ENCODE results near the gene CRY2. TPM values are rescaled to one million over a fixed set of nuclear protein-coding genes. Genes with fewer than 3 reads are reported as not detected.

Gene CRY2
- total RNA-seq, 2 experiments from 2014 or later = 248 TPM

DNA sequence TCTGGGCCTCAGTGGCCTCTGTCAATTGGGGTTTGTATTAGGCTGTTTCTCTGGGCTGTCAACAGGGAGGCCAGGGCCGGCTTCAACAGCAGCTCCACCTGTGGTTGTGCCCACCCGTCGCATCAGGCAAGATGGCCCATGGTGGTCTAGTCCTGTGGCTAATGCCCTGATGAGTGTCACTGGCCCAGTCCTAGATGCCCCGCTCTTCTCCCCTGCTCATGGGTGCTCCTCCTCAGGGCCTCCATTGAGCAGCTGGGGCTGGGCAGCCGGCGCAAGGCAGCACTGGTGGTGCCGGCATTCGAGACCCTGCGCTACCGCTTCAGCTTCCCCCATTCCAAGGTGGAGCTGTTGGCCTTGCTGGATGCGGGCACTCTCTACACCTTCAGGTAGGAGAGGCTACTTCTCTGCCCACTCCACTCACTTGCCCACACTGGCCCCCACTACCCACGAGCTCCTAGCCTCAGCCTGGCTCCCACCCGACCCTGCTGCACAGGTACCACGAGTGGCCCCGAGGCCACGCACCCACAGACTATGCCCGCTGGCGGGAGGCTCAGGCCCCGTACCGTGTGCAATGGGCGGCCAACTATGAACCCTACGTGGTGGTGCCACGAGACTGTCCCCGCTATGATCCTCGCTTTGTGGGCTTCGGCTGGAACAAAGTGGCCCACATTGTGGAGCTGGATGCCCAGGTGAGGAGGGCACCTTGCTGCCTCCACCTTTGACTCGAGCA is 80.6 kb downstream of the CRY2 start:
- Histone ChIP-seq H3K4me3 (ENCODE audit: low read length) (no peak overlapping the region), H3K27ac (ENCODE audit: low read depth in 1 of 2, low read length in 2 of 2) (no peak overlapping the region), H3K4me1 (ENCODE audit: insufficient read depth, low read length) (peaks cover 56% of the 10 kb centered on the region), H3K36me3 (ENCODE audit: insufficient read depth, low read length) (peaks cover 9% of the 10 kb centered on the region), H3K27me3 (ENCODE audit: control insufficient read depth in 1 of 2, insufficient read depth in 2 of 2, low read length in 2 of 2) (peaks cover 0 to 4% of the 10 kb centered on the region in 2 experiments), H3K9me3 (ENCODE audit: control insufficient read depth in 1 of 2, insufficient read depth in 1 of 2, low read length in 2 of 2) (no peaks in the 10 kb centered on the region)
- Mint-ChIP-seq H3K36me3 (ENCODE audit: low read depth) (peaks cover 13% of the 10 kb centered on the region), H3K4me3 (peak overlapping the region; percentile 38), H3K4me1 (ENCODE audit: low read depth) (peaks cover 30% of the 10 kb centered on the region), H3K27ac (peak overlapping the region; percentile 33), H3K27me3 (peaks cover 9% of the 10 kb centered on the region), H3K9me3 (no peaks in the 10 kb centered on the region)
- ChIA-PET CTCF (no interaction called here), POLR2A (interaction anchor here (2.0 kb wide), 1 partner anchor 10 kb away, joined by 11 read pairs; the partner anchor contains the start of gene PEX16)
- TF ChIP-seq, protein P1, sequence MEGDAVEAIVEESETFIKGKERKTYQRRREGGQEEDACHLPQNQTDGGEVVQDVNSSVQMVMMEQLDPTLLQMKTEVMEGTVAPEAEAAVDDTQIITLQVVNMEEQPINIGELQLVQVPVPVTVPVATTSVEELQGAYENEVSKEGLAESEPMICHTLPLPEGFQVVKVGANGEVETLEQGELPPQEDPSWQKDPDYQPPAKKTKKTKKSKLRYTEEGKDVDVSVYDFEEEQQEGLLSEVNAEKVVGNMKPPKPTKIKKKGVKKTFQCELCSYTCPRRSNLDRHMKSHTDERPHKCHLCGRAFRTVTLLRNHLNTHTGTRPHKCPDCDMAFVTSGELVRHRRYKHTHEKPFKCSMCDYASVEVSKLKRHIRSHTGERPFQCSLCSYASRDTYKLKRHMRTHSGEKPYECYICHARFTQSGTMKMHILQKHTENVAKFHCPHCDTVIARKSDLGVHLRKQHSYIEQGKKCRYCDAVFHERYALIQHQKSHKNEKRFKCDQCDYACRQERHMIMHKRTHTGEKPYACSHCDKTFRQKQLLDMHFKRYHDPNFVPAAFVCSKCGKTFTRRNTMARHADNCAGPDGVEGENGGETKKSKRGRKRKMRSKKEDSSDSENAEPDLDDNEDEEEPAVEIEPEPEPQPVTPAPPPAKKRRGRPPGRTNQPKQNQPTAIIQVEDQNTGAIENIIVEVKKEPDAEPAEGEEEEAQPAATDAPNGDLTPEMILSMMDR (IDR thresholded peaks at IDR 0.05) = no peak
- DNase-seq (peak in 1 of 14 experiments; percentile 24), ATAC-seq (ENCODE audit: poor library complexity) (no peak)
- intact Hi-C loops (cut with DNase I, micrococcal nuclease) = no loop called here

DNA sequence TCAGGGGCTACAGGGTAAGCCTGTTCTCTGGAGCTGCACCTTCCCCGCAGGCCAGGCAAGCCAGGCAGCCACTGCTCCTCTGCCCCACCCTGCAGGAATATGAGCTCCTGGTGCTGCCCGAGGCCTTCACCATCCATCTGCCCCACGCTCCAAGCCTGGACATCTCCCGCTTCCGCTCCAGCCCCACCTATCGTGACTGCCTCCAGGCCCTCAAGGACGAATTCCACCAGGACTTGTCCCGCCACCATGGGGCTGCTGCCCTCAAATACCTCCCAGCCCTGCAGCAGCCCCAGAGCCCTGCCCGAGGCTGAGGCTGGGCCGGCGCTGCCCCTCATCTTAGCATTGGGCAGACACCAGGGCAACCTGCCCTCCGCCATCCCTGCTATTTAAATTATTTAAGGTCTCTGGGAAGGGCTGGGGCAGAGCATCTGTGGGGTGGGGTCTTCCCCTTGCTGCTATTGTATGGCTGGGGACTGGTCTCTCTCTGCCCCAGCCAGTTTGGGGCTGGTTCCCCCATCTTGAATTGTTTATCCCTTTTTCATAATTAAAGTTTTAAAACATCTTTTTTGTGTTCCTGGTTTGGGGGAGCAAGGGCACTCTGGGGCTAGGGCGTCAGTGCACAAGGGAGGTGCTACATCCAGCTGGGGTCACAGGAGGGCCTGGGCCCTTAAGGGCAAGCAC is 81.4 kb downstream of the CRY2 start:
- no peaks in the 10 kb centered on the region for H3K9me3 Mint-ChIP-seq
- intact Hi-C loops (cut with DNase I, micrococcal nuclease) = no loop called here
- no peak overlapping the region for H3K27ac Mint-ChIP-seq
- DNase-seq (peak in 1 of 14 experiments; percentile 17), ATAC-seq (ENCODE audit: poor library complexity) (no peak)
- Histone ChIP-seq H3K9me3 (ENCODE audit: control insufficient read depth in 1 of 2, insufficient read depth in 1 of 2, low read length in 2 of 2) (no peaks in the 10 kb centered on the region), H3K36me3 (ENCODE audit: insufficient read depth, low read length) (peaks cover 14% of the 10 kb centered on the region), H3K27me3 (ENCODE audit: control insufficient read depth in 1 of 2, insufficient read depth in 2 of 2, low read length in 2 of 2) (no peaks in the 10 kb centered on the region), H3K27ac (ENCODE audit: low read depth in 1 of 2, low read length in 2 of 2) (no peak overlapping the region), H3K4me1 (ENCODE audit: insufficient read depth, low read length) (peaks cover 50% of the 10 kb centered on the region), H3K4me3 (ENCODE audit: low read length) (no peak overlapping the region)
- TF ChIP-seq, protein P1 (IDR thresholded peaks at IDR 0.05) = no peak
- H3K4me3 Mint-ChIP-seq = no peak overlapping the region
- POLR2A ChIA-PET = interaction anchor here (2.6 kb wide), 1 partner anchor 11 kb away, joined by 22 read pairs; the partner anchor contains the start of gene PEX16
- peaks cover 25% of the 10 kb centered on the region for H3K4me1 Mint-ChIP-seq (ENCODE audit: low read depth)
- H3K27me3 Mint-ChIP-seq = peaks cover 5% of the 10 kb centered on the region
- CTCF ChIA-PET = no interaction called here
- H3K36me3 Mint-ChIP-seq (ENCODE audit: low read depth) = peaks cover 19% of the 10 kb centered on the region

DNA sequence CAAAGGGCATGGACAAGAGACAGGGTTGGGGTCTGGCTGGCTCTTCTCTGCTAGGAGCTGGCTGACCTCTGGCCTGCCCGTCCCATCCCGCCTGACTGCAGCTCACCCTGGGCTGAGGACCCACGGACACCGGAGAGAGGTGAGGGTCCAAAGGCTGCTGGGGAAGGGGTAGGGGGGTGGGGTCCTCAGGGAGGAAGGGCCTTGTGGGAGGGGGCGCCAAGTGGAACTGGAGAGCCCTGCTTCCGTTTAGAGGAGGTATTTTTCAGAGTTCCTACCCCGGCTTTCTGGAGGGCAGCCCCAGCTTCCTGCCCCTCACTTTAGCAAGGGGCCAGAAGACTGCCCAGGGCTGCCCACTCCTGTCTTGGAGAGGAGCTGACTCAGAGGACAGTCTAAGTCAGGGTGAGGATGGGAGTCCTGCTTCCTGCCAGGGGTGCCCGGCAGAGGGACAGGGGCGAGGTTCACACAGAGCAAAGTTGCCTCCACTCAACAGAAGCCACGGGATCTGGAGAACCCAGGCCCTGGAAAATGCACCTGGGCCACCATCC is 82.3 kb downstream of the CRY2 start:
- peaks cover 25% of the 10 kb centered on the region for H3K4me1 Mint-ChIP-seq (ENCODE audit: low read depth)
- intact Hi-C loops (cut with DNase I, micrococcal nuclease) = no loop called here
- H3K4me3 Mint-ChIP-seq = no peak overlapping the region
- Histone ChIP-seq H3K27me3 (ENCODE audit: control insufficient read depth in 1 of 2, insufficient read depth in 2 of 2, low read length in 2 of 2) (no peaks in the 10 kb centered on the region), H3K27ac (ENCODE audit: low read depth in 1 of 2, low read length in 2 of 2) (peak overlapping the region in 1 of 2 donors; percentile 68), H3K4me1 (ENCODE audit: insufficient read depth, low read length) (peaks cover 46% of the 10 kb centered on the region), H3K9me3 (ENCODE audit: control insufficient read depth in 1 of 2, insufficient read depth in 1 of 2, low read length in 2 of 2) (no peaks in the 10 kb centered on the region), H3K4me3 (ENCODE audit: low read length) (peak overlapping the region; percentile 7), H3K36me3 (ENCODE audit: insufficient read depth, low read length) (peaks cover 22% of the 10 kb centered on the region)
- H3K36me3 Mint-ChIP-seq (ENCODE audit: low read depth) = peaks cover 28% of the 10 kb centered on the region
- ATAC-seq (ENCODE audit: poor library complexity) (peak; percentile 28), DNase-seq (no peak)
- peak overlapping the region; percentile 82 for H3K27ac Mint-ChIP-seq
- POLR2A ChIA-PET = interaction anchor here (0.6 to 2.6 kb wide), 2 partner anchors 12 to 53 kb away, joined by 3 to 22 read pairs; partner anchors contain the start of gene PEX16
- H3K9me3 Mint-ChIP-seq = no peaks in the 10 kb centered on the region
- CTCF ChIA-PET = no interaction called here
- no peaks in the 10 kb centered on the region for H3K27me3 Mint-ChIP-seq
- TF ChIP-seq, protein P1 (IDR thresholded peaks at IDR 0.05) = no peak

Data from CD4-positive, alpha-beta T cell (primary cell).